Measurements from ENCODE around the gene TMEM273.
"Not testable (repeated sequence)": the region's sequence is repeated elsewhere in the genome, so short reads cannot be mapped to it uniquely, and the experiment has no call there.

GRCh38 chr10:49195864-49196263 is 7.7 kb upstream of the TMEM273 start:
- TF ChIP-seq POLR2A, CTCF (IDR thresholded peaks at IDR 0.05): not testable (repeated sequence)
